Ovary (tissue), 9 donors: ENCODE data around the gene UST. TPM values are rescaled to one million over a fixed set of nuclear protein-coding genes. Genes with fewer than 3 reads are reported as not detected.
"Not testable (repeated sequence)": the region's sequence is repeated elsewhere in the genome, so short reads cannot be mapped to it uniquely, and the experiment has no call there.

Experiments
- DNase-seq, 5 donors: peaks; one replicate each; pipeline ENCODE4 v3.0.0-alpha.2; 2019 to 2020
- H3K27ac ChIP-seq, 2 donors: fragments of 200-600 bp; one replicate each; pipeline versions ENCODE4 v1.5.1 to v1.8.0; 2019 to 2022
- H3K27me3 ChIP-seq: fragments of 200-600 bp; one replicate; pipeline ENCODE4 v1.8.0; 2022
- H3K36me3 ChIP-seq: fragments of 200-600 bp; sonication (generic); one replicate; pipeline ENCODE4 v1.5.1; 2019
- H3K4me1 ChIP-seq: one replicate; pipeline ENCODE4 v1.8.1; 2013; ENCODE audit warnings: mild to moderate bottlenecking, moderate library complexity; ENCODE audit not compliant: insufficient read depth
- H3K4me3 ChIP-seq: fragments of 200-600 bp; sonication (generic); one replicate; pipeline ENCODE4 v1.5.1; 2017
- H3K9me3 ChIP-seq, 2 donors: fragments of 200-600 bp in 1 of 2; sonication (generic) in 1 of 2; one replicate each; pipeline versions ENCODE4 v1.5.1 to v1.8.1; 2013 to 2019; ENCODE audit warnings: mild to moderate bottlenecking in 1 of 2, moderate library complexity in 1 of 2
- CTCF ChIP-seq, 3 donors: fragments of 450-650 bp in 2 of 3; fragments of 200-600 bp in 1 of 3; IDR thresholded peaks; one replicate each; pipeline versions ENCODE4 v1.5.1 to v1.8.0; 2016 to 2022; ENCODE audit warnings: antibody characterized with exemption in 3 of 3, mild to moderate bottlenecking in 1 of 3
- EP300 ChIP-seq: sonication (generic); formaldehyde crosslinking; IDR thresholded peaks from one replicate; pipeline ENCODE4 v1.6.1; 2017; ENCODE audit warnings: antibody characterized with exemption
- POLR2A ChIP-seq: fragments of 450-650 bp; IDR thresholded peaks from one replicate; pipeline ENCODE4 v1.6.1; 2017; ENCODE audit warnings: antibody characterized with exemption, mild to moderate bottlenecking, moderate library complexity
- WGBS, 3 donors: extraction: QIAGEN DNeasy Blood & Tissue Kit in 1 of 3; methylation state at CpG; one replicate each; pipeline versions ENCODE4 v1.1.5 to v1.1.7; 2013 to 2017; 5-methylcytosine and 5-hydroxymethylcytosine counted together
- intact Hi-C, 4 donors: fragments of 100-400 bp; cut with DNase I; formaldehyde crosslinking; loops; one replicate each; pipeline versions ENCODE4 v1.11.0 to v1.15.1; 2022 to 2023
- polyA plus RNA-seq, 2 donors: library from polyadenylated mRNA; stranded (reverse); fragments of 200-250 nt in 1 of 2; fragments of 350-450 nt in 1 of 2; fragmentation: Illumina TruSeq in 1 of 2; extraction: RNeasy Lipid Tissue Mini Kit (QIAGEN cat#74804) in 1 of 2; gene quantifications; one replicate each; pipeline ENCODE4 v1.2.3, GENCODE V29; 2013 to 2014
- total RNA-seq, 7 donors: library from RNA; depleted of rRNA in 2 of 7; stranded (reverse); fragments of >200 nt in 2 of 7; fragmentation: NEBNext Ultra II Directional in 3 of 7; extraction: Animal tissue kit (Norgen Biotek cat#: 25700) in 3 of 7; gene quantifications; one replicate each; pipeline versions ENCODE4 v1.1.0 to v1.2.4, GENCODE V29; 2016 to 2023
- donor health status: DM: no; HTN: no; CAD: no; lungs with moderate emphysema.
- donor health status: DM: no; HTN: no; CAD: no.
- donor health status: Bipolar disorder and iron deficiency.
- donor health status: DM: yes; HTN: yes; CAD: no.
- donor health status: DM: no; HTN: no; CAD: no.
- donor health status: DM: yes; HTN: yes; CAD: no.

The UST gene
- total and polyA plus RNA-seq, 9 donors = 11.8 to 20.1 (median 16.5) TPM

- Histone ChIP-seq H3K27ac (no peak overlapping the region), H3K9me3 (no peaks in the 10 kb centered on the region), H3K4me3 (no peak overlapping the region), H3K4me1 (no peaks in the 10 kb centered on the region), H3K27me3 (no peaks in the 10 kb centered on the region), H3K36me3 (no peaks in the 10 kb centered on the region)
- DNase-seq = no peak
- TF ChIP-seq CTCF (IDR thresholded peaks at IDR 0.05) (no peak), POLR2A (no peak), EP300 (no peak)
- intact Hi-C loops = no loop called here
Measured at GRCh38 chr6:149102324-149102723, 355.5 kb downstream of the UST start.

DNA sequence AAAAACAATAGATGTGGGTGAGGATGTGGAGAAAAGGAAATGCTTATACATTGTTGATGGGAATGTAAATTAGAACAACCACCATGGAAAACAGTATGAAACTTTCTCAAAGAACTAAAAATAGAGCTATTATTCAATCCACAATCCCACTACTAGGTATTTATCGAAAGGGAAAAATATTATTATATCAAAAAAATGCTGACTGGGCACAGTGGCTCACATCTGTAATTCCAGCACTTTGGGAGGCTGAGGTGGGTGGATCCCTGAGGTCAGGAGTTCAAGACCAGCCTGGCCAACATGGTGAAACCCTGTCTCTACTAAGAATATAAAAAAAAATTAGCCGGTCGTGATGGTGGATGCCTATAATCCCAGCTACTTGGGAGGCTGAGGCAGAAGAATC is 357.1 kb downstream of the UST start:
- H3K4me1 ChIP-seq, H3K27me3 ChIP-seq, H3K9me3 ChIP-seq, intact Hi-C loops, H3K4me3 ChIP-seq, H3K36me3 ChIP-seq, H3K27ac ChIP-seq, DNase-seq: not testable (repeated sequence)
- 90 to 95% (median 93%) methylated on average over 3 of the region's 3 CpGs for WGBS, 3 donors

DNA sequence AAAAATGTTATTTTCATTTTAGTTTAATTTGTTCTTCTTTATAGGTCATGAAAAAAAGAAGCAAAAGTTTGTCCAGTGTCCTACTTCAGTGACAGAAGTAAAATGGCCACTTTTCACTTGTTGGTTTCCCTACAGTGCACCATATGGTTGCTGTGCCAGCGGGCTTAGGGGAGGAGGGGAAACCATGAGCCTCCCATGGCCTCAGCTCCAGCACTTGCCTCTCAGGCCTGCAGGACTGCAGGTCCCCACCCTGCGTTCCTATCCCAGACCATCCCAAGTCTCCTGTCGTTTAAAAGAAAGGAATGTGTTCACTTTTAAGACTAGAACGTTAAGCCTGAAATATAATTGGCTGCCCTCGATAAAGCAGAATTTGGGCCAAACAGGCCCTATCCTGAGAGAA is 360.7 kb downstream of the UST start:
- Histone ChIP-seq H3K27me3 (no peaks in the 10 kb centered on the region), H3K4me1 (peaks cover 4% of the 10 kb centered on the region), H3K9me3 (no peaks in the 10 kb centered on the region), H3K36me3 (no peaks in the 10 kb centered on the region), H3K27ac (peak overlapping the region in 1 of 2 donors; percentile 11), H3K4me3 (no peak overlapping the region)
- DNase-seq = no peak
- 32 to 53% (median 53%) methylated on average over 5 of the region's 5 CpGs for WGBS, 3 donors
- intact Hi-C loops = no loop called here
- TF ChIP-seq POLR2A (no peak), CTCF (IDR thresholded peaks at IDR 0.05) (no peak), EP300 (no peak)

DNA sequence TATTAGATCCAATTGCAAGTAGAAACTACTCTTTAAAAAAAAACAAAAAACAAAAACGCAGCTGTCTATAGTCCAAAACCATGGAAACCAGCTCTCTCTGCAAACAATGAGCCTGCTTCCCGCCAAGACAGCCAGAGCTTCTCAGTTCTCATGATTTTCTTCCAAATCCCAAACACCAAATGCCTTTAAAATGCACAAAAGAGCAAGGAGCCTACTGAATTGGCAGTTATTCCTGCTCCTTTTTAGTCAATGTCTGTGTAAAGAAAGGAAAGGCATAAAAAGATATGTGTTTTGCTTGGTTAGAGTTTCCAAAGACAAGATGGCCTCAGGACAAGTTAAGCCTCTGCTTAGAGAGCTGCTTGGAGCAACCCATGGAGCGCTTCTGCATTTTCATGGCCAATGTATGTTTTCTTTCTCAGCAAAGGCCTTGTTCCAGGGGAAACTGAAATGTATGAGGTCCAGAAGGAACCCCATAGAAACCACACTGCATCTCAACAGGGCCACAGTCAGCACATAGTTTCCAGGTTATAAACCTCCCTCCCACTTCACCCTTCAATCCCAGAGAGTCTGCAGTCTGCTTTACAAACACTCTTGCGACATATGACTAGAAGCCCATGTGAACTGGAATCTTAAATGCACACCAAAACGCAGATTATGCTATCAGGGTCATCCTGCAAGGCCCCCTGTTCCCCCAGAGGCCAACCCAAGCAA is 361.4 kb downstream of the UST start:
- H3K27ac ChIP-seq = peak overlapping the region in 1 of 2 donors; percentile 11
- H3K27me3 ChIP-seq = no peaks in the 10 kb centered on the region
- no peaks in the 10 kb centered on the region for H3K36me3 ChIP-seq
- DNase-seq = no peak
- TF ChIP-seq CTCF (IDR thresholded peaks at IDR 0.05) (no peak), POLR2A (no peak), EP300 (no peak)
- 57 to 62% (median 60%) methylated on average over 5 of the region's 5 CpGs for WGBS, 3 donors
- no peaks in the 10 kb centered on the region for H3K9me3 ChIP-seq
- intact Hi-C loops = no loop called here
- peaks cover 4% of the 10 kb centered on the region for H3K4me1 ChIP-seq
- no peak overlapping the region for H3K4me3 ChIP-seq

GRCh38 chr6:149108749-149109100 is 361.9 kb downstream of the UST start:
- Histone ChIP-seq H3K4me3 (no peak overlapping the region), H3K36me3 (no peaks in the 10 kb centered on the region), H3K4me1 (peaks cover 4% of the 10 kb centered on the region), H3K9me3 (no peaks in the 10 kb centered on the region), H3K27me3 (no peaks in the 10 kb centered on the region), H3K27ac (peak overlapping the region in 1 of 2 donors; percentile 11)
- intact Hi-C loops = no loop called here
- 93 to 100% (median 94%) methylated on average over 3 of the region's 3 CpGs for WGBS, 3 donors
- no peak for DNase-seq
- TF ChIP-seq CTCF (IDR thresholded peaks at IDR 0.05) (no peak), EP300 (no peak), POLR2A (no peak)
